Nephron progenitor cell (in vitro differentiated cells): Measurements from ENCODE around the gene ZDHHC14.

Experiments used
- DNase-seq: peaks from one replicate; pipeline ENCODE4 v3.0.0; 2021
- H3K27ac Mint-ChIP-seq: 2 replicates; pipeline ENCODE4 v1.8.0; 2021; ENCODE audit warnings: mild to moderate bottlenecking, moderate library complexity, mixed read lengths
- H3K27me3 Mint-ChIP-seq: 2 replicates; pipeline ENCODE4 v1.8.0; 2021; ENCODE audit warnings: mild to moderate bottlenecking, low read depth, mixed read lengths; ENCODE audit not compliant: poor library complexity
- H3K36me3 Mint-ChIP-seq: 2 replicates; pipeline ENCODE4 v1.8.0; 2021; ENCODE audit warnings: low read depth, mixed read lengths
- H3K4me1 Mint-ChIP-seq: 2 replicates; pipeline ENCODE4 v1.8.0; 2021; ENCODE audit warnings: mixed read lengths
- H3K4me3 Mint-ChIP-seq: 2 replicates; pipeline ENCODE4 v1.8.0; 2021; ENCODE audit warnings: mild to moderate bottlenecking, moderate library complexity, mixed read lengths
- H3K9me3 Mint-ChIP-seq: 2 replicates; pipeline ENCODE4 v1.8.0; 2021; ENCODE audit warnings: mild to moderate bottlenecking, moderate library complexity, mixed read lengths
- TF ChIP-seq, protein P1 (sequence below): fragments of 200-600 bp; sonication (generic); IDR thresholded peaks from 2 replicates; pipeline ENCODE4 v1.5.0; 2021; ENCODE audit warnings: antibody characterized with exemption

ZDHHC14 gene

DNA sequence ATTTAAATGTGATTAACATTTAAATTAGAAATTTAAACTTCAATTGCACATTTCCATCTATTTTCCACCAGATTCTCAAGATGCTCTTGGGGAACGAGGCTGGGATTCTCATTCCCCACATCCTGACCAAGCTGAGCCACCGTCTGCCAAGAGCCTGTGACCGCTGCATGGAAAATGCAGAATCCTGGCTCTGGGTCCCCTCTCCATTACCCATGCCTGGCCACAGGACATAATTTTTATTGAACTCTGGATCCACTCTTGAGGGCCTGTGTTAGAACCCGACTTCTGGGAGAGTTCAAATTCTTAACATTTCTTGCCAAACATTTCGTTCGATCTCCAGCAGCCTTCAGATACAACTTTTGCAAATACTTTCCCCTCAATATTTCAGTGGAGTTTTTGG, 240.4 kb downstream of the ZDHHC14 start:
- H3K4me3 Mint-ChIP-seq = no peak overlapping the region
- no peak overlapping the region for H3K27ac Mint-ChIP-seq
- DNase-seq = no peak
- peaks cover 9% of the 10 kb centered on the region for H3K27me3 Mint-ChIP-seq
- H3K4me1 Mint-ChIP-seq = peaks cover 16% of the 10 kb centered on the region
- peaks cover 4% of the 10 kb centered on the region for H3K9me3 Mint-ChIP-seq
- no peaks in the 10 kb centered on the region for H3K36me3 Mint-ChIP-seq
- TF ChIP-seq, protein P1, sequence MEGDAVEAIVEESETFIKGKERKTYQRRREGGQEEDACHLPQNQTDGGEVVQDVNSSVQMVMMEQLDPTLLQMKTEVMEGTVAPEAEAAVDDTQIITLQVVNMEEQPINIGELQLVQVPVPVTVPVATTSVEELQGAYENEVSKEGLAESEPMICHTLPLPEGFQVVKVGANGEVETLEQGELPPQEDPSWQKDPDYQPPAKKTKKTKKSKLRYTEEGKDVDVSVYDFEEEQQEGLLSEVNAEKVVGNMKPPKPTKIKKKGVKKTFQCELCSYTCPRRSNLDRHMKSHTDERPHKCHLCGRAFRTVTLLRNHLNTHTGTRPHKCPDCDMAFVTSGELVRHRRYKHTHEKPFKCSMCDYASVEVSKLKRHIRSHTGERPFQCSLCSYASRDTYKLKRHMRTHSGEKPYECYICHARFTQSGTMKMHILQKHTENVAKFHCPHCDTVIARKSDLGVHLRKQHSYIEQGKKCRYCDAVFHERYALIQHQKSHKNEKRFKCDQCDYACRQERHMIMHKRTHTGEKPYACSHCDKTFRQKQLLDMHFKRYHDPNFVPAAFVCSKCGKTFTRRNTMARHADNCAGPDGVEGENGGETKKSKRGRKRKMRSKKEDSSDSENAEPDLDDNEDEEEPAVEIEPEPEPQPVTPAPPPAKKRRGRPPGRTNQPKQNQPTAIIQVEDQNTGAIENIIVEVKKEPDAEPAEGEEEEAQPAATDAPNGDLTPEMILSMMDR = no peak

DNA sequence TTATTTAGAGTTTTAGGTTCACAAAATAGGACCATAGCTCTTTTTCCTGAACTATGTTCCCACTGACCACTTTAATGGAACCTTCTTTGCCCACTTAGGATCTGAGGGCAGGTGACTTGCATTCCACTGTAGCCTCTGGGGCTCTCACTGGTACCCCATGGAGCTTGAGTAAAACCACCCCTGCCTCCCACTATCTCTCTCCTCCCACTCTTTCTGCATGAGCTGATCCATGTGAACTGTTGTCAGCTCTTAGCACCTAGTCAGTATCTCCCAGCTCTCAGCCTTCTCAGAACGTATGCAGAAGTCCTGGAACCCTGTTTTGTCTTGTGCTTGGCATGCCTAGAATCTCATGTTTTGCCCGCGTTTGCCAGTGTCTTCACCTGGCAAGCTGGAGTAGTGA, 241.4 kb downstream of the ZDHHC14 start:
- DNase-seq = no peak
- Mint-ChIP-seq H3K4me3 (no peak overlapping the region), H3K27me3 (peaks cover 6% of the 10 kb centered on the region), H3K36me3 (no peaks in the 10 kb centered on the region), H3K4me1 (peaks cover 16% of the 10 kb centered on the region), H3K27ac (no peak overlapping the region), H3K9me3 (peaks cover 4% of the 10 kb centered on the region)
- TF ChIP-seq, protein P1 = no peak

DNA sequence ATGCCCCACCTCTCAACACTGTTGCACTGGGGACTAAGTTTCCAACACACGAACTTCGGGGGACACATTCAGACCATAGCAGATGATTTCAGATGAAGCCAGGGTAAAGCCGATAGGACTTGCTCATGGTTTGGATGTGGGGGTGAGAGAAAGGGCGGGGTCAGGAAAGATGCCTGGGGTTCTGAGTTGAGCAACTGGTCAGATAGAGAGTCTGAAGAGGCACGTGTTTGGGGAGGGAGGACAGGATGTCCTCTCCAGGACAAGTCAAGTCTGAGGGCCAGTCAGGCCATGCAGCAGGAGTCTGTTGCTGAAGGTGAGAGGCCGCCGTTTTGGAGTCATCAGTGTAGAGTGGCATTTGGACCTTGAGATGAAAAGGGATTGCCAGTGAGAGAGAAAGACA, 244.1 kb downstream of the ZDHHC14 start:
- H3K4me3 Mint-ChIP-seq = no peak overlapping the region
- H3K4me1 Mint-ChIP-seq = peaks cover 16% of the 10 kb centered on the region
- H3K27ac Mint-ChIP-seq = no peak overlapping the region
- DNase-seq = no peak
- H3K36me3 Mint-ChIP-seq = no peaks in the 10 kb centered on the region
- TF ChIP-seq, protein P1 = no peak
- H3K9me3 Mint-ChIP-seq = peaks cover 4% of the 10 kb centered on the region
- H3K27me3 Mint-ChIP-seq = peaks cover 3% of the 10 kb centered on the region

DNA sequence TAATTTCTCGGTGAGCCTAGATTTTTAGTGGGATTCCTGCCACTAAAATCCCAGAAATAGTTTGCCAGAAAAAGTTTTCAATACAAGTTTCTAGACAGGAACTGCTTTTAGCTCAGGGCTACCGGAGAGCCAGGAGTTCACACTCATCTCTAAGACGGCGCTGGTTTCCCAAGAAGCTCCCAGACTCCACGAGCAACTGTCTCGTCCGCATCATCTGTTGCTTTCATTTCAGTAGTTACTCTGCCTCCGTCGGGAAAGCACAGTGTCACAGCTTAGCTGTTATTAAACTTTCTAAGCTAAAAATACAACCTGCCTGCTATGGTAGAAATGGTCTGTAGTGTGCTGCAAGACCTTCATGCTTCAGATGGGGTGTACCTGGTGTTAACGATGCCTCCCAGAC, 244.8 kb downstream of the ZDHHC14 start:
- DNase-seq = no peak
- H3K4me3 Mint-ChIP-seq = no peak overlapping the region
- no peak overlapping the region for H3K27ac Mint-ChIP-seq
- H3K4me1 Mint-ChIP-seq = peaks cover 16% of the 10 kb centered on the region
- no peaks in the 10 kb centered on the region for H3K36me3 Mint-ChIP-seq
- H3K9me3 Mint-ChIP-seq = peaks cover 4% of the 10 kb centered on the region
- H3K27me3 Mint-ChIP-seq = peaks cover 3% of the 10 kb centered on the region
- TF ChIP-seq, protein P1 = no peak

DNA sequence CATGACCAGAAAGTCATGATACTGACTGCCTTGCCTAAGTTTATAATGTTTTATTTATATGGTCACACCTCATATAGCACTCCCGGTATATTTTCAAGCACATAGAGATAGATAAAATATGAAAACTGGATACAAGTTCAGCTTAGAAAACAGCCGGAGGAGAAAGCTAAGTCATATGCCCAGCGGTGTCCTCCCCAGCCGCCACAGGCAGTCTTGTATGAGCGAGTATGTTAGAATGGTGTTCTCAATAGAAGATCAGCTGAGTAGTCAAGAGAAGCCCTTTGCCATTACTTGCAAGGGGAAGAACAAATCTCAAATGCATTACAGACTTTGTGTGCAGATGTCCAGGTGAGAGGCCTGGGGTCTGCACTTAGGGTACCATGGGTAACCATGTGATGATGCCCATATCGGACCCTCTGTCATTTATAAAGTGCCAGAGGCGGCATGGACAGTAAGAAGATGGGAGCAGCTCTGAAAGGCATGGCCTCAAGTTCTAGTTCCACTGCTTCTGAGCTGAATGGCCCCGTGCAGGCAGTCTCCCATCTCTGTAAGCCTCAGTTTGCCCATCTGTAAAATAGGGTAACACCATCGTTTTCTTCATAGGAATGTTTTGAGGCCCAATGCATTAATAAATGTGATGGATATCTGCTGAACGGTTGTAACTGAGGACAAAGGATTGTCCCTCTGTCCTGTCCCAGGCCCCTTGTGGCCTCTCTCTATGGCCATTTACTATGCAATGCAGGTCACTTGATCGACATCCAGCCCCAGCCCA, 246.4 kb downstream of the ZDHHC14 start:
- Mint-ChIP-seq H3K4me1 (peaks cover 20% of the 10 kb centered on the region), H3K36me3 (no peaks in the 10 kb centered on the region), H3K4me3 (no peak overlapping the region), H3K9me3 (peaks cover 4% of the 10 kb centered on the region), H3K27ac (no peak overlapping the region), H3K27me3 (peaks cover 3% of the 10 kb centered on the region)
- DNase-seq = no peak
- TF ChIP-seq, protein P1 = no peak

DNA sequence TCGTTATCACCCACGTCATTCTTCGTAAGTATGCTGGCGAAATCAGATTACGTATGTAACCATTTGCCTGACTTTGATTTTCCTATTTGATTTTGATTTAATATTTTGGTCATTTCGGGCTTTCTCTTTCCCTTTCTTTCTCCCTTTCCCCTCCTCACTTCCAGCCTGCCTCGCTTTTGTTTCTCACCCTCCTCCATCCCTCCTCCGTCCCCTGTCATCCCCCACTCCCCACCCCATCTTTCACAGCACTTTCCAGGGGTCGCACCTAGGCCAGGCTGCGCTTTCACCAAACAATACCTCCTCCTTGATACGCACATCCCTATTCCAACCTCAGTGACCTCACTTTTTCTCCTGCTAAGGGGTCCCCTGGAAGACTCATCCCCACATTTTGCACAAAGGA, 247.5 kb downstream of the ZDHHC14 start:
- no peaks in the 10 kb centered on the region for H3K36me3 Mint-ChIP-seq
- DNase-seq = no peak
- no peaks in the 10 kb centered on the region for H3K9me3 Mint-ChIP-seq
- H3K27ac Mint-ChIP-seq = no peak overlapping the region
- TF ChIP-seq, protein P1 = no peak
- no peaks in the 10 kb centered on the region for H3K27me3 Mint-ChIP-seq
- no peak overlapping the region for H3K4me3 Mint-ChIP-seq
- peaks cover 23% of the 10 kb centered on the region for H3K4me1 Mint-ChIP-seq
